GM21619 (cell line): ENCODE results near the gene HIBCH.
"Not testable (repeated sequence)": the region's sequence is repeated elsewhere in the genome, so short reads cannot be mapped to it uniquely, and the experiment has no call there.

Experiments used
- ATAC-seq: cut with Tn5 transposase; IDR thresholded peaks from one replicate; pipeline ENCODE4 v1.9.1; 2021; ENCODE audit not compliant: unreplicated experiment

HIBCH gene

GRCh38 chr2:190165491-190165890 lies 154.1 kb downstream of the HIBCH start:
- ATAC-seq: no peak

DNA sequence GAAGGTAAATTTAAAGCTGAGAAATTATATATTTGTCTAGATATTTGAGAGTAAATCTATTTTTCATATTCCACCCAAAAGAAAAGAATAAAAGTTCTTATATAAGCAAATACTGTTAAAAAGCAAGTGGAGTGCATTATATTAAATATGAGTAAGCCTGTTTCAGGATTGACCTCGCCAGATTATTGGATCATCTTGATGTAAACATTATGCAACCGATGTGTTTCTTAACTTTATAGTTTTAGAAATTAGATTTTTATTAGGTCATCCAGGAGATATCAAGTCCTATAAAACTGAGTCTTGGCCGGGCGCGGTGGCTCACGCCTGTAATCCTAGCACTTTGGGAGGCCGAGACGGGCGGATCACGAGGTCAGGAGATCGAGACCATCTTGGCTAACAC lies 156.8 kb downstream of the HIBCH start:
- no peak for ATAC-seq

DNA sequence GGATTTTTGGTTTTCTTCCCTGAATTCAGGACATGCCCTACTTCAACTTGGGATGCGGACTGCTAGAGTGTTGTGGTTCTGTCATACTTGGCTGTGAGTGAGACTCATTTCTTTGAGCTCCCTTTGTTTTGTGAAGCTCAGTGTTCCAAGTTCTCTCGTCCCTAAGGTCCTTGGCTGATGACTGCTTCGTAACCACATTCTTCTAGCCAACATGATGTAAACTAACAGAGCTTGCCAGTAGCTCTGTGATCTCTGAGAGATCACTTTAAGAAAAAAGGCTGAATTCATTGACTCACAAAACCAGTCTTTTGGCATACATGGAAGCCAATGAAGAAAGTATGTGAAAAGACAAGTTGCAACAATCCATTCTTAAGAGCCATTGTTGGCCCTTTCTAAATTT lies 160.2 kb downstream of the HIBCH start:
- ATAC-seq: no peak

DNA sequence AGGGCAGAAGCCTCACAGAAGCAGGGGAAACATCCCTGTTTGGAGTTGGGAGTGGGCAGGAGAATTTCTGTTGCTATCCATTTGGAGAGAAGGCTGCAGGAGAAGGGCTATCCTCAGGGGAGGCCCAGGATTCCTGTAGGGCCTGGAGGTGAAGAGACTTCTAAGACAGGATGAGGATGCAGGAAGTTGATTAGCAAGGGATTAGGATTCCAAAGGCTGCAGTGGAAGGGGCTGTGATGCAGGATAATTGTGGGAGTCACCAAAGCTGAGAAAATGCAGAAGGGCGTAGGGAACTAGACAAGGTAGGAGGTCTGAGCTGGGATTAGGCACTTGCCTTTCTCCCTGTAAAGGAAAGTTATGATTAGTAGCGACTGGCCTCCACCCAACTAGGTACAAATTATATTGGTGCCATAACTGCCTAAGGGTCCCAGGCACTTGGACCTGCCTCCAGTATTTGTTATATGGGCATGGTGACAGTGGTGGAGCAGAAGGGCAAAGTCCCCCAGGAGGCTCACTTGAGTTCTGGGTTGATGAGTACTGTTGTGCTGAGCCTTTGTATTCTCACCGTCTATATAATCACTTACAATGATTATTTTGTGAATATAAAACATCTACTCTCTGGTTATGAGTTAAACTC lies 160.7 kb downstream of the HIBCH start:
- ATAC-seq: no peak

DNA sequence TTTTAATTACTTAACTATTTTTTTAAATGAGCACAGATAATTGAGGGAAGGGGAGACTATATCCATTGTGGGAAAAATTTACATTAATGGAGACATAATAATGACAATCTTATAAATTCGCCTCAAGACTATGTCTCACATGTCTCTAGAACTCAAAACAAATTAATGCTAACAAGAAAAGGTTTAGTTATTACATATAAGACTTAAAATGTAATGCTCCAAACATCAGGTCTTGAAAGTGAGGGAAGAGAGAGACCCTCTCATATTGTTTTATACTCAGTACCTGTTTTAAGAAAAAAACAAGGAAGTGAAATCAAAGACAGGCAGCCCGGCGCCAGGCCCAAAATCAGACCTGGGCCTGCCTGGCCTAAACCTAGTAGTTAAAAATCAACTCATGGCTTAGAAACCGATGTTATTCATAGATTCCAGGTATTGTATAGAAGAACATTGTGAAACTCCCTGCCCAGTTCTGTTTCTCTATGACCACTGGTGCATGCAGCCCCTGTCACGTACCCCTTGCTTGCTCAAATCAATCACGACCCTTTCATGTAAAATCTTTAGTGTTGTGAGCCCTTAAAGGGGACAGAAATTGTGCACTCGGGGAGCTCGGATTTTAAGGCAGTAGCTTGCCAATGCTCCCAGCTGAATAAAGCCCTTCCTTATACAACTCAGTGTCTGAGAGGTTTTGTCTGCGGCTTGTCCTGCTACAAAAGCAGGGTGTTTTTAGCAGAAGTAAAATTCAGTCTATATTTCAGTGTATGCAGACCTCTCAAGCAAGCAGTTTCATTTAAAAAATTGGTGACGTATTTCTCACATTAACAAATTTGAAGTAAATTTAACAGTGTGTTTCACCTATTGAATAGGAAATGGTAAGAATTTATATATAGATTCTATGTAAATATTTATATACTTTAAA lies 161.8 kb downstream of the HIBCH start:
- not testable (repeated sequence) for ATAC-seq

GRCh38 chr2:190156530-190157212 lies 163.0 kb downstream of the HIBCH start:
- no peak for ATAC-seq
